Hippocampal formation (tissue), 2 donors: ENCODE results near the gene ARID1A.
"Not testable (repeated sequence)": the region's sequence is repeated elsewhere in the genome, so short reads cannot be mapped to it uniquely, and the experiment has no call there.

Source experiments
- DNase-seq, 2 donors: peaks; one replicate each; lab custom pipeline; 2025; lab: John Stamatoyannopoulos, UW

ARID1A gene

DNA sequence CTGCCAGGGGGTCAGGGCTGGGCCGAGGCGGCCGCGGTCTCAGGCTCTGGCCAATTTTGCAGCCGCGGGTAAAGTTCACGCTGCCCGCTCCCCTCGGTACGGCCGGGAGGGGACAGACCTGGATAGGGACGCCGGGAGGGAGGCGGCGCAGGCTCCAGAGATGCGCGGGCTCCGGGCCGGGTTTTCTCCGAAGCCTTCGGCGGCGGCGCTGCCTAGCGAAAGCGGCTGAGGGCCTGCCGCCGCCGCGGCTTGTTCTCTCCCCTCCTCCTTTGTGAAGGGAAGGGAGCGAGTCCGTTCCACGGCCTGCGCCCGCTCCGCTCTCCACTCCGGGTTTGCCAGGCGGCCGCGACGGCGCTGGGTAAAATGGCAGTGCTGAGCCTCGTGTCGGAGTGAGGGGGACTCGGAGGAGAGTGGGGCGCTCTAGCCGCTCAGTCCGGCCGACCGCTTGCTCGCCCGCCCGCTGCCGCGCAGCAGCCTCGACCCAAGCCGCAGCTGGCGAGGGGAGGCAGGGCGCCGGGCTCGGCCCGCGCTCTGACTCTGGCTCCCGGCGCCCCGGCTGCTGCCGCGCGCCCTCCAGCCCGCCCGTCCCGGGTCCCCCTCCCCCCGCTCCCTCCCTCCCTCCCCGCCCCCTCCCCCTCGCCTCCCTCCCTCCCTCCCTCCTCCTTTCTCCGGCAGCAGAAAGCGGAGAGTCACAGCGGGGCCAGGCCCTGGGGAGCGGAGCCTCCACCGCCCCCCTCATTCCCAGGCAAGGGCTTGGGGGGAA, at the start of gene ARID1A:
ARID1A (plus strand) TSS at position 660 of the 763 bp plus-strand sequence. CDS start 389 bp downstream, outside the sequence.
- peak; percentile 93 for DNase-seq

DNA sequence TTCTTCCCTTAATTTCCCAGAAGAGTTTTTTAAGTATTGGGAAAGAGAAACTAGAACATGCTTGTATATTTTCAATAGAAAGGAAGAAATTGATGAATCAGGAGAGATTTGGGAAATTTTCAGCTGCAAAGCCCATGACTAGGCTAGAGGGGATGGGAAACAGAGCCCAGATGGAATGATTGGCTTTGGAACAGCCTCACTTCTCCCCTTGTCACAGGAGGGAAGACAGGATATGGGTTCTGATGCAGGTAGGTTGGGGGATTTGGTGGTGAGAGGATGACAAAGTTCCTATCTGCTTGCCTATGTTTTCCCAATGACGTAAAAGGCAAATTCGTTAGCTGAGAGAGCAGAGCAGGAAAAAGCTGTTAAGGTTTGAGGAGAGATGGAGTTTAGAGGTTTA, 31.0 kb upstream of the ARID1A start:
- DNase-seq, result no peak

DNA sequence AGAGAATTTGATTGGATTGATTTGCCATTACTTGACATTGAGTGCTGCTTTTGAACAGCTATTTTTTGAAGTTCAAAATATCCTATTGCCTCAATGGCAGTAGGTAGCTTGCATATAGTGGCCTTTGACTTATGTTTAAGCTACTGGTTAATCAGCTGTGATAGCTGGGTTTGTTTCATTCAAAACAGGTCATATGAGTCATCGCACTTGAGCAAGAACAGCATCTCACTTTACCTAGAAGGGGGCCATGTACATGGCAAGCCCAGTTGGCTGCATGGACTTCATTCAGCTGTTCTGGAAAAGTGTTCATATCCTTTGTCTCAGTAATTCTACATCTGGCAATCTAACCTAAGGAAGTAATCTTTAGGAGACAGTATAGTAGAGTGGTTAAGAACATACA, 29.0 kb upstream of the ARID1A start:
- no peak for DNase-seq

DNA sequence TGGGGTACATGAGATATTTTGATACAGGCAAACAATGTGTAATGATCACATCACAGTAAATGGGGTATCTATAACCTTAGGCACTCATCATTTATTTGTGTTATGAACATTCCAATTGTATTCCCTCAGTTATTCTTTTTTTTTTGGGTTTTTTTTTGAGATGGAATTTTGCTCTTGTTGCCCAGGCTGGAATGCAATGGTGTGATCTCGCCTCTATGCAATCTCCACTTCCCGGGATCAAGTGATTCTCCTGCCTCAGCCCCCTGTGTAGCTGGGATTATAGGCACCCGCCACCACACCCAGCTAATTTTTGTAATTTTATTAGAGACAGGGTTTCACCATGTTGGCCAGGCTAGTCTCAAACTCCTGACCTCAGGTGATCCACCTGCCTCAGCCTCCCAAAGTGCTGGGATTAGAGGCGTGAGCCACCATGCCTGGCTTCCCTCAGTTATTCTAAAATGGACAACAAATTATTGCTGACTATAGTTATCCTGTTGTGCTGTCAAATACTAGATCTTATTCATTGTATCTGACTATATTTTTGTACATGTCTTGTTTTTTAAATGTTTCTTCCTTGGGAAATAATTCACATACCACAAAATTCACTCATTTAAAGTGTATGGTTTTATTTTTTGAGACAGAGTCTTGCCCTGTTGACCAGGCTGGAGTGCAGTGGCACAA, 27.6 kb upstream of the ARID1A start:
- not testable (repeated sequence) for DNase-seq

DNA sequence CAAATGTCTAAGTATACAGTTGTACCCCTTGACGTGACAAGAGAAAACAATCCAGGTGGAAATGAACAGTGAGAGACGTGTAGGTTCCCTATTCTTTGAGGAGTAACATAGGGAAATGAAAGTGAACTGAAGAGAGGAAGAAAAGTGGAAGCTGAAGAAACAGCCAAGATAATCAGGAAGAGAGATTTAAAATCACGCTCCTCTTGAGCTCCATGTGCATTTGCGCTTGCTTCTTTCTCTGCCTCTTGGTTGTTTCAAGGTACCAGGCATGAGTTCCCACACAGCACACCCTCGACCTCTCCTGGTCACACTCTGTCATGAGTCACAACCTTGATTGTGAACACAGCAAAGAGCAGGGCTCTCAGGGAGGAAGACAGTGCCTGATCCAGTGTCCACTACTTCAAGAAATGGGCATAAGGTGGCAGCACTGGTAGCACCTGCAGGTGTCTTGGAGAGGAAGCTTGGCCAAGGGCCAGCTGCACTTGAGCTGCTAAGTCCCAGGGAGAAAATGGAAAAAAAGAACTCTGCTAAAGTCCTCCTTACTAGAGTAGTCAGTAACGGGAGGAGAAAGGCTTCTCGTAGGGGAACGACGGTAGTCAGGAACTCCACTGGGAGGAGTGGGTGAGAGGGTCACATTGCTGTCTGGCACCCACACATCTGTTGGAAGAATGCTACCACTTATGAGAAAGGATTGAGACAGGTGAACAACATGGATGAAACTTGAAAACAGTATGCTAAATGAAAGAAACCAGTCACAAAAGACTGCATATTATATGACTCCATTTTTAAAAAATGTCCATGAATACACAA, 18.3 kb upstream of the ARID1A start:
- DNase-seq, result peak; percentile 36 to 50

DNA sequence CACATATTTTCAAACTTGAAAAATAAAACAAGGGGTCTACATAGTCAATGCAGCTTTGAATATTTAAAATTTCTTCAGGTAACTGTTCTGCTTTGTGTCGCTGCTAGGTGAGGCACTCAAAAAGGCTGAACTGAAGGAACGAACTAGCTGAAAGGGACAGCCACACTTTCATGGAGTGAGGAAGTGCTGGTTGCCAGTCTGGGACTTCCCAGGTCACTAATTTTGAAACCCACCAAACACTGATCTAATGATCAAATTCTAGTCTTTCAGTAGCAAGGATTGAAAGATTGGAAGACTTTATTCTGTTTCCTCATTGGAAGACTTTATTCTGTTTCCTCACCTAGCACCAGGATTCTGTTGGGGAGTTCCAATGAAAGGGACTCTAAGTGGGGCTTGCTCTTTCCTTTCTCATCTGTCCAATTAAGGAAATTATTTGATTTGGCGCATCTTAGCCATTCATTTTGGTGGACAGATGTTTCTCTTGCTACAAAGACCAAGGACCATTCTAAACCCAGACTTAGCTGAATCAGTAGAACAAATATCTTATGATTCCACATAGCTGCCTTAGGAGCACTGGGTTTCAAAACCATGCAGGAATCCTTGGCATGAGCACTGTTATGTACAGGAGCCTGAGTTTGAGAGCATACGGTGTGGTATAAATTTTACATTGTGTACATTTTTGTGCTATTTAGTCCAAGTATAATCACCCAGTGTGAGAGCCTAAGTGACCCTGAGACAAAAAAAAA, 10.9 kb upstream of the ARID1A start:
- no peak for DNase-seq

DNA sequence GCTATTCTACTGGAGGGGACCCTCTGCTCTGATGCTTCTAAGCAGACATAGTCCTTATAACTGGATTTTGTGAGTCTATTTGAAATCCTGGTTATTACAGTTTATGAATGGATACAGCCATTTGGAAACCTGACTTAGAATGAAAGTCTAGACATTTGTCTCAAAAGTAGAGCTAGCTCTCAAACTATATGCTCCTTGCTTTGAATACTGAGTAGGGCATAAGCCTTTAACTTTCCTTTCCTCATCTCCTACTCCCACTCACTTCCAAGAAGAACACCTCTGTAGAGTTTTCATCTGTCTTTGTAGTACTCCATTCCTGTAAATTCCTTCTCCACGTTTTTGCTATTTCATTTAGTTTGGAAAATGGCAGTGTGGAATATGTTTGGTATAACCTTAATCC, 9.0 kb upstream of the ARID1A start:
- DNase-seq, result no peak

DNA sequence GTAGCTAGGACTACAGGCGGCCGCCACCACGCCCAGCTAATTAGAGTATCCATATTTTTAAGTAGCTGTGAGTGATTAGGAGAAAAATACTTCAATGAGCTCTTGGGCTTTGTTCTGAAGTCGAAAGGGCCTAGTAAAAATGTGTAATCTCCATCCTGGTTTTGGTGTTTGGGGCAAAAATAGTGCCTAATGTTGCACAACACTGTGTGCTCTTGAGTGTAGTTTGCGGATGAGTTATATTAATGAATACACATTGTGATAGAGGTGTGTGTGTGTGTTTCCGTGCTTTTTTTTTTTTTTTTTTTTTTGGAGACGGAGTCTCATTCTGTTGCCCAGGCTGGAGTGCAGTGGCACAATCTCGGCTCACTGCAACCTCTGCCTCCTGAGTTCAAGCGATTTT, 6.3 kb upstream of the ARID1A start:
- DNase-seq, result no peak

DNA sequence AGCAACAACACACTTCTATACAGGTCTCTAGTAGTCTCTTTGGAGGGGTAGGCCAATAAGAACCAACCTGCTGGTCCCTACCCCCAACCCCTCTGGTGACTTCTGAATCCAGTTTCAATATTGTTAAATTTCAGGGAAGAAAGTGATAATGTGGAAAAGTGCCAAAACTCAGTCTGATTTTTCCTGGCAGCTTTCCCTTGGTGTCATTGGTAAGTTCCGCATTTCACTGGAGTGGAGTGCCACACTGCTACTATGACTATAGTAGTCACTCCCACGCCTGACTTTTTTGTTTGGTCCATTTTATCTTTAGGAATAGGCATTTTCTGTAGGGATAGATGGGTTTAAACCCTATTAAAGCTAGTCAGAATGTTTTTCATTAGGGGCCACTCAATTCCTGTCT, 5.7 kb upstream of the ARID1A start:
- no peak for DNase-seq

DNA sequence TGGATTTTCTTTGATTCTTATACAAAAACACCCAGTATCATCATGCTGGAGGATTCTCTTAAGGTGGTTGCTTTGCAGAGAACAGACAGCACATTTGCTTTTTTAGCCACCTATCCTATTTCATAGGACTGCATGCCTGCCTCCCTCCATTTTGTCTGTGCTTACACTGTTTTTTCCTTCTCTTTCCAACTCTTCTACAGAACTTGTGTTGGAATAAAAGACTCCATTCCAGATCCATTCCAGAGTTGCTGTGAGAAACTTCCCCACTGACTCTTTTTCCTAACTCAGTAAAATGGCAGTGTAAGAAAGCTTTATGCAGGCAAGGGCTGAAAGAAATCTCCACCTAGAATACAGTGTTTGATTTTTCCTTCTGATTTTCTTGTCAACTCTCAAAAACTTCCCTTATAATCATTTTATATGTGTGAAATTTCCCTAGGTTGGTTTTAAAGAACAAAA, 5.2 kb upstream of the ARID1A start:
- no peak for DNase-seq

DNA sequence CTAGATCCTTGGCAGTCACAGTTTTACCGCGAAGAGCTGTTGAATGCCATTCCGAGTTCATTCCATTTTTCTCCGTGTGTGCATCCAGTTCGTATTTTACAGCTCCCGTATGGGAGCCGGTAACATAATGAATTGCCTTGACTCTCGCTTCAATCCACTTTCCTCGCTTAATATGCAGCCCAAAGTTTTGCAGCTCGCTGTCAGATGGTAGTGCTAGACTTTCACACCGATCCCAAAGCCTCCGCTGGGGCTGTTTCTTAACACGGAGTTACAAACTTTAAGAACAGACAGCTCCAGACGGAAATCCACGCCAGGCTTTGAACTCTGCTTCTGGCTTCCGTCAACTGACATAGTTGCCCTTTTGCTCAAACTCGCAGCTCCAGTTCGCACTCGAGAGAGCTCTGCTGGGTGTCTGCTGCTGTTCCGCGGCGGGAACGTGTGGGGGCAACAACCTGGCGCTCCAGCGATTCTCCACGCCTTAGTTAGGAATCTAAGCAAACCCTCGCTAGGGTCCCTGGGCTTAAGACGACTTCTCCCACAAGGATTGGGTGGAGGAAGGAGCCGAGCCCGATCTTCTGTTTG, 3.5 kb upstream of the ARID1A start:
- peak; percentile 76 to 95 for DNase-seq

DNA sequence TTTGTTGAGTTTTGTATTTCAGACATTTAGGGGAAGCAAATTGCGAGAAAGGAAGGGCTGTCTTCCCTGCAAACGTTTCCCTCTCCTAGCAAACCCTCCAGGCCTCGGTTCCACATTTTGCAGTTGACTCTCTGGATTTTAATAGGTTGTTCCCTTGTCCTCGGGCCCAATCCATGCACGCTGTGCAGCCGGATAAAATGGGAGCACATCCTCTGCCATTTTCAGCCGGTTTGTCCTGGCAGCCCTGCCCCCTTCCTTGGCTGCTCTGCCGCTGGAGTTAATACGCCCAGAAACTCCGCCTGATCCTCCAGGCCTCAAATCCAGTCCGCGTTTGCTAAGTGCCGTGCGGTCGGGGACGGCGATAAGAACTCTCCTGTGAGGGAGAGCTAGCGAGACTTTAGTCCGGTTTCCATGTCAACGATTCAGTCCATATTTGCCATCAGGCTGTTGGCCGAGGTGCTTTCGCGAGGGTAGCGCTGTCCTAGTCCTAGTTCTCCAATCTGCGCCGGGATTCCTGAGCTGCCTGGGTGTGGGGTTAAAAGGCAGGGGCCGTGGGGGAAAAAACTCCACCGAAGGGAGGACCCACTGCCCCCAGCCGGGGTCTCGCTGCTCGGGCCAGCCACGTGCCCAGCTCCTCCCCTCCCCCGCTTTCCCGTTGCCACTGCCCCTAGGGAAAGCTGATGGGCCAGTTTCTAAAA, 2.9 kb upstream of the ARID1A start:
- DNase-seq, result peak; percentile 87 to 95

DNA sequence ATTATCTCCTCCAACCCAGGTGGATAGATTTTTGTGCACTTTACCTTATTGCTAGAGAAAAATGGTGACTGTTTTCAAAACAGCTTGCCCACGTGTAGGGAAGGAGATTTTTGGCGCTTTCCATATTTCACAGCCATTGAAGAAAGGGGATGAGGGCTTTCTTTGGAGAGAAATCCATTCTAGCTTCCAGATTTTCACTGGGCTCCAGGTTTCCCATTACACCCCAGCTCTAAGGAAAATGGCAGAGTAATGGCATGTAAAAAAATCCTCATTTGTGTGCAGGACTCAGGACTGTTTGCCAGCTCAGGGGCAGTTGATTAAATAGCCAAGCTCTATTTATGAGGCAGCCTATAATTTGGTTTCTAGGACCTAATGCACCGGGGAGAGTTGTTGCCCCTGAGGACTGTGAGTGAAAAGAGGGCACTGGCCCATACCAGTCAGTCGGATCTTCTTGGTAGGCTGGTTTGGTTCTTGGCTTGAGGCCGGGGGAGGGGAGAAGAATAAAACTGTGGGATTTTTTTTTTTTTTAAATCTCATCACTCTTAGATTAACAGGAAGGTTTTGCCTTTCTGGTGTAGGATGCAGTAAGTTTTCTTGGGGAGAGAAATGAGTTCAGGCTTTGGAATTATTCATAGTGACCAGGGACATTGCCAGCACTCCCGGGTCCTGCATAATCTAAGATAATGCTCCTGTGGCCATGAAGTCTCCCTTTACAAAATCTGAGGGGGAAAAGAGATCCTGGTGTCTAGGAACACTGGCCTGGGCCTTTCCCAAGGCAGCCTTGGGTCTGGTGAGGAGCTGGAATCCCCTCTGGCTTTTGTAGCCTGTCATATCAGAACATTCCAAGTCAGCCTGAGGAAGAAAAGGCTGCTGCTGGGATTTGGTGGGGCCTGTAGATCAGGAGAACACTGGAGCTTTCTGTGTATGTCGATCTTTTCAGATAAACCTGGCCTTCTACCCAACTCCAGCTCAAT, 1.9 kb upstream of the ARID1A start:
- no peak for DNase-seq

DNA sequence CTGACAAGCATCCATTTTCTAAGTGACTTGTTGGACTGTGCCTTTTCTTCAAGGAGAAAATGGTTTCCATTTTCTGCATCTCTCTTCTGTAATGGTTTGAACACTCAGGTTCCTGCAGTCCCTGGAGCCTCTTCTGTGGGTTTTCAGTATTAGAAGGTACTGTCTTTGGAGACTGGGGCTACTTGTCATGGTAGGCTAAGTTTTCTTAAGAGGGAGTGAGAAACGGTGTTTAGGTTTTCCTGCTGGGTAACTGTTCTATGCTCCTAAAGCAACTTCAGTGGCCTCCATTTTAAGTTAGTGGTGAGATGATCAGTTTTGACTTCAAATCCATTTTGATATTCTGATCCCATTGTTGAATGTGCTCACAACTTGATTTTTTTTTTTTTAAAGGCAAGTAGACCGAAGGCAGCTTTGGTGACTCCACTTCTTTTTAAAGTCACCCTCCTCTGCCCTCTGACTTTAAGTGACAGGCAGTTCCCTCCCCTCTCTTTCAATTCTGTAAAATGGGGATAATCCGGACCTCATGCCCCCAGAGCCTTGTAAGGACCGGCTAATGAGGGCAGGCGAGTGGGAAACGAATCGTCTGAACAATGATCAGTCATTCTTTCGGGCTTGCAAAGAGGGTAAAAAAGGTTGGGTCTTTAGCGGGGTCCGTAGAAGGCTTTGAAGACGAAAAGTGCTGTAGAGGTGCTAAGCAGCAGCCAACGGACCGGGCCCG, 1.0 kb upstream of the ARID1A start:
- no peak for DNase-seq

DNA sequence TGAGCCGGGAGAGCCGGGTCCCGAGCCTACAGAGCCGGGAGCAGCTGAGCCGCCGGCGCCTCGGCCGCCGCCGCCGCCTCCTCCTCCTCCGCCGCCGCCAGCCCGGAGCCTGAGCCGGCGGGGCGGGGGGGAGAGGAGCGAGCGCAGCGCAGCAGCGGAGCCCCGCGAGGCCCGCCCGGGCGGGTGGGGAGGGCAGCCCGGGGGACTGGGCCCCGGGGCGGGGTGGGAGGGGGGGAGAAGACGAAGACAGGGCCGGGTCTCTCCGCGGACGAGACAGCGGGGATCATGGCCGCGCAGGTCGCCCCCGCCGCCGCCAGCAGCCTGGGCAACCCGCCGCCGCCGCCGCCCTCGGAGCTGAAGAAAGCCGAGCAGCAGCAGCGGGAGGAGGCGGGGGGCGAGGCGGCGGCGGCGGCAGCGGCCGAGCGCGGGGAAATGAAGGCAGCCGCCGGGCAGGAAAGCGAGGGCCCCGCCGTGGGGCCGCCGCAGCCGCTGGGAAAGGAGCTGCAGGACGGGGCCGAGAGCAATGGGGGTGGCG, 371 bp downstream of the ARID1A start:
- no peak for DNase-seq

DNA sequence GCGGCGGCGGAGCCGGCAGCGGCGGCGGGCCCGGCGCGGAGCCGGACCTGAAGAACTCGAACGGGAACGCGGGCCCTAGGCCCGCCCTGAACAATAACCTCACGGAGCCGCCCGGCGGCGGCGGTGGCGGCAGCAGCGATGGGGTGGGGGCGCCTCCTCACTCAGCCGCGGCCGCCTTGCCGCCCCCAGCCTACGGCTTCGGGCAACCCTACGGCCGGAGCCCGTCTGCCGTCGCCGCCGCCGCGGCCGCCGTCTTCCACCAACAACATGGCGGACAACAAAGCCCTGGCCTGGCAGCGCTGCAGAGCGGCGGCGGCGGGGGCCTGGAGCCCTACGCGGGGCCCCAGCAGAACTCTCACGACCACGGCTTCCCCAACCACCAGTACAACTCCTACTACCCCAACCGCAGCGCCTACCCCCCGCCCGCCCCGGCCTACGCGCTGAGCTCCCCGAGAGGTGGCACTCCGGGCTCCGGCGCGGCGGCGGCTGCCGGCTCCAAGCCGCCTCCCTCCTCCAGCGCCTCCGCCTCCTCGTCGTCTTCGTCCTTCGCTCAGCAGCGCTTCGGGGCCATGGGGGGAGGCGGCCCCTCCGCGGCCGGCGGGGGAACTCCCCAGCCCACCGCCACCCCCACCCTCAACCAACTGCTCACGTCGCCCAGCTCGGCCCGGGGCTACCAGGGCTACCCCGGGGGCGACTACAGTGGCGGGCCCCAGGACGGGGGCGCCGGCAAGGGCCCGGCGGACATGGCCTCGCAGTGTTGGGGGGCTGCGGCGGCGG, 1.0 kb downstream of the ARID1A start:
- DNase-seq, result no peak

DNA sequence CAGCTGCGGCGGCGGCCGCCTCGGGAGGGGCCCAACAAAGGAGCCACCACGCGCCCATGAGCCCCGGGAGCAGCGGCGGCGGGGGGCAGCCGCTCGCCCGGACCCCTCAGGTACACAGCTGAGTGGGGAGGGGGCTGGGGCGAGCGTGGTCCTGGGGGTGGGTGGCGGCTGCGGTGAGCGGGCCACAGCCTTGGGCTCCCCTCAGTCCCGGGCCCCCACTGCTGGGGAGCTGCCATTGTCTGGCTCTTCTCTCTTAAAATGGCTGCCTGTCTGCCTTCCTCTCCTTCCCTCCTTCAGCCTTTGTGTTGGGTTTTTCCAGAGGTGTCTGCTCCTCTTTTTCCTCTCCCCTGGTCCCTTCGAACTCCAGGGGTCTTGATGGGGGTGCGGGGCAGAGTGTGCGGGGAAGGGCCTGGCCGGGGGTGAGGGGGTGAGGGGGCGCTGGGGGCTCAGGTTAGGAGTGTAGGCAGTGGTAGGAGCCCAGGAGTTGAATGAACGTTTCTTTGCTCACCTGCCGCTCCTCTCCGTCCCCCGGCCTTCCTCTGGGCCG, 1.7 kb downstream of the ARID1A start:
- no peak for DNase-seq
